OCI-LY7 (cell line): ENCODE measurements around the gene AGR3.

ENCODE experiments used
- CTCF ChIP-seq: fragments of 200-600 bp; sonication (generic); conservative IDR thresholded peaks from 2 replicates; pipeline ENCODE4 v1.5.1; 2014; ENCODE audit warnings: mild to moderate bottlenecking, antibody characterized with exemption, low read length, moderate library complexity, mixed read lengths
- EZH2phosphoT487 ChIP-seq: fragments of 200-600 bp; sonication (generic); IDR thresholded peaks from 2 replicates; pipeline ENCODE4 v1.6.1; 2018; ENCODE audit warnings: low read depth, borderline replicate concordance, mild to moderate bottlenecking, mixed run types, antibody characterized with exemption, low read length, moderate library complexity, mixed read lengths

DNA sequence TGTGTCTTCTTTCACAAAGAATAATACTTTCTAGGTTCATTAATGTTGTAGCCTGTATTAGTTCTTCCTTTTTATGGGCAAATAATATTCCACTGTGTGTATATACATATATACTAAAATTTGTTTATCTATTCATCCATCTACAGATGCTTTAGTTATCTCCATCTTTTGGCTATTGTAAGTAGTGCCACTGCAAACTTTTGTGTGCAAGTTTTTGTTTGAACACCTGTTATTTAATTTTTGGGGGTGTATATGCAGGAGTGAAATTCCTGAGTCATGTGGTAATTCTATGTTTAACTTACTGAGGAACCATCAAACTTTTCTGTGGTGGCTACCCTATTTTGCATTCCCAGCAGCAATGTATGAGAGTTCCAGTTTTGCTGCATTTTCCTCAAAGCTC is 37.7 kb upstream of the AGR3 start:
- TF ChIP-seq CTCF = no peak
- no peak for TF ChIP-seq EZH2phosphoT487
